ENCODE measurements around the gene PLXNA1.

Gene PLXNA1

DNA sequence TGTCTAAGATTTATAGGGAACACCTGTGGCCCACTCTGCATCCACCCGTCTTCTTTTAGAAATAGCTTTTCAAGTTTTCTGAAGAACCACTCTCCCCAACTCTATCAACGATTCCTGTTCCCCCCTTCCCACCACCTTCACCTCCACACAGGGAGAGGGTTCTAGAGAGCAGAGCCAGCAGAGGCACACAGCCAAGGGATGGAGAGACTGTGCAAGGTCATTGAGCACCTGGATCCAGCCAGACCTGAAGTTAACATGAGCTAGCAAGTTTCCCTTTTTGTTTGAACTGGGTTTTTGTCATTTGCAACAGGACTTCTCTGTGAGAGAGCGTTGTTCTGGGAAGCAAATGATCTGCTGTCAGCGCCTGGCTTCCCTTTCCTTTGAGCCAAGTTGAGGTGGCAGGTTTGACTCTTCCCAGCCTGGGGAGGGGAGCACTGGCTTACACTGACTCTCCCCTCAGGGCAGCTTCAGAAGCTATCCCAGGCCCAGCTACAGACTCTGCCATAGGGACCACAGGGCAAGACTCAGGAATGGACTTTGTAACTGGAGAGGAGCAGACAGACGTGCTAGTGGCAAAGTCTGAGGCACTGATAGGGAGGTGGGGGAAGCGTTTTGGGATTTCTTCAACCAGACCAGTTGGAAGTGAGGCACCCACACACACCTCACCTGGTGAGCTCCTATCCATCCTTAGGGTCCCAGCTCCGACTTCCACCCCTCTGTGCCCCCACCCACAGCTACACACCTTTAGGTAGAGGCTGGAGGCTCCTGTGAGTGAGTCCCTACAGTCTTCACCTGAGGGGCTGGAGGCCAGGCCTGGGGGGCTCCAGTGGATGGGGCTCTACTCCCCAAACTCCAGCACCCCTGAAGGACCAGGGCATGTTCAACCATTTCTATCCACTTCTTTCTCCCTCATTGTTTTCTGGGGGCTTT is 19.4 kb upstream of the PLXNA1 start (continued):
- TF ChIP-seq PRDM4 (tag by site-specific recombination; IDR thresholded peaks at IDR 0.05) (no peak), ZNF214 (tag by site-specific recombination; IDR thresholded peaks at IDR 0.05; ENCODE audit: borderline replicate concordance) (no peak), ZNF433 (tag by site-specific recombination; IDR thresholded peaks at IDR 0.05; ENCODE audit: low read depth) (no peak)

DNA sequence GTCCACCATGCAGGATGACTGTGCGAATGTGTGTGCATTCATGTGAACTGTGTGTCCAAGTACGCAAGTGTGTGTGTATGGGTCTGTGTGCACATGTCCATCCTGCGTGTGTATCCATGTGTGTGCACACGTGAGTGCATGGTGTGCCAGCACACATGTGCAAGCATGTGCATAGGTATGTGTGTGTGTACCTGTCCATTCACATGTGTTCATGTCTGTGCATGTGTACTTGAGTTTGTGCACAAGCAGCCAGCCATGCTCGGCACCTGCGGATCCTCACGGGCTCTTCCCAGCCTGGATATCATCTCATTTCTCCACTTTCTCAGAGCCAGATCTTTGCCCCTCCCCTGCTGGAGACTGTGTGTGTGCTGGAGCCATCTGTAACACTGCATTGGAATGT is 18.7 kb upstream of the PLXNA1 start:
- no peak overlapping the region for H3K4me3 ChIP-seq (ENCODE audit: low read depth, low read length)
- H3K27ac ChIP-seq (ENCODE audit: extremely low read depth, low read depth, low read length) = no peak overlapping the region
- ChIA-PET CTCF (no interaction called here), POLR2A (no interaction called here)
- no peaks in the 10 kb centered on the region for H3K36me3 ChIP-seq (ENCODE audit: control insufficient read depth in 2 of 2, insufficient read depth in 1 of 2, low read length in 2 of 2)
- no peak for TF ChIP-seq AEBP2 (tag by site-specific recombination; IDR thresholded peaks at IDR 0.05; ENCODE audit: borderline replicate concordance)
- TF ChIP-seq ZNF239 (tag by site-specific recombination; IDR thresholded peaks at IDR 0.05) = no peak
- no peak for TF ChIP-seq ZNF19 (tag by site-specific recombination; IDR thresholded peaks at IDR 0.05; ENCODE audit: low read depth)
- no peak for TF ChIP-seq ZNF292 (tag by site-specific recombination; IDR thresholded peaks at IDR 0.05; ENCODE audit: borderline replicate concordance, low read depth)
- TF ChIP-seq ZNF670 (tag by site-specific recombination; IDR thresholded peaks at IDR 0.05; ENCODE audit: low read depth) = no peak
- no peak for TF ChIP-seq ZNF48 (tag by site-specific recombination; IDR thresholded peaks at IDR 0.05)
- no peak for TF ChIP-seq ZNF341 (tag by site-specific recombination; IDR thresholded peaks at IDR 0.05; ENCODE audit: low read depth)
- no peak for TF ChIP-seq ZNF777 (tag by site-specific recombination; IDR thresholded peaks at IDR 0.05; ENCODE audit: borderline replicate concordance)
- TF ChIP-seq REST (tag by site-specific recombination; IDR thresholded peaks at IDR 0.05) = no peak
- no peaks in the 10 kb centered on the region for H3K4me1 ChIP-seq (ENCODE audit: control insufficient read depth, insufficient read depth, low read length)
- H3K9me3 ChIP-seq (ENCODE audit: control insufficient read depth, insufficient read depth, low read depth, low read length) = no peaks in the 10 kb centered on the region

- CTCF ChIA-PET = no interaction called here
- POLR2A ChIA-PET = no interaction called here
These were observed 18.0 kb upstream of the PLXNA1 start for GRCh38 chr3:126964950-126965349.

More at GRCh38 chr3:126964950-126965349, 18.0 kb upstream of the PLXNA1 start:
- H3K4me1 ChIP-seq (ENCODE audit: control insufficient read depth, insufficient read depth, low read length) = no peaks in the 10 kb centered on the region
- no peaks in the 10 kb centered on the region for H3K9me3 ChIP-seq (ENCODE audit: control insufficient read depth, insufficient read depth, low read depth, low read length)
- H3K27ac ChIP-seq (ENCODE audit: extremely low read depth, low read depth, low read length) = no peak overlapping the region
- H3K36me3 ChIP-seq (ENCODE audit: control insufficient read depth in 2 of 2, insufficient read depth in 1 of 2, low read length in 2 of 2) = no peaks in the 10 kb centered on the region
- no peak overlapping the region for H3K4me3 ChIP-seq (ENCODE audit: low read depth, low read length)
- TF ChIP-seq ZIC2 (tag by site-specific recombination; IDR thresholded peaks at IDR 0.05) = peak; percentile 64
- TF ChIP-seq ZNF510 (tag by site-specific recombination; IDR thresholded peaks at IDR 0.05; ENCODE audit: insufficient replicate concordance) = no peak

All from HEK293 (cell line).